Heart left ventricle (tissue), 13 donors: ENCODE data around the gene MC1R.

ENCODE experiments used
- POLR2A ChIP-seq, 2 donors: fragments of 450-650 bp; IDR thresholded peaks; one replicate each; pipeline ENCODE4 v1.6.1; 2017; ENCODE audit warnings: antibody characterized with exemption in 2 of 2, mild to moderate bottlenecking in 2 of 2, moderate library complexity in 2 of 2
- TF ChIP-seq, protein P1 (sequence below), 12 donors: fragments of 200-600 bp; sonication (generic) in 4 of 12; IDR thresholded peaks; one replicate each; pipeline versions ENCODE4 v1.5.0 to v1.8.0; 2018 to 2022; ENCODE audit warnings: antibody characterized with exemption in 12 of 12, mild to moderate bottlenecking in 5 of 12
- donor health status: ischemic (EF 13 %, LVEDD 7.1; RV severe dilation, severe dysfunction).
- donor health status: DM: no; HTN: yes; CAD: no.
- donor health status: DM: no; HTN: no; CAD: no.
- donor health status: ischemic (EF 25% LVEDD 6.9; RV normal size, moderate dysfunction).
- donor health status: ischemic (EF 25% LVEDD 5.7; RV mildly dilated, moderate dysfunction).
- donor health status: ischemic (EF 35%, LVEDD 5.7; RV mildly dilated, moderate dysfunction).
- donor health status: nonischemic (EF 11% LVEDD 7.7; RV severe dilation, severe dysfunction).
- donor health status: DM: yes; HTN: yes; CAD: no.
- donor health status: PGD.
- donor health status: ischemic (EF 29% LVEDD 5.4; RV normal size, mild dysfunction).
- donor health status: nonischemic (EF 23%, LVEDD 6.1; RV moderate dilation, normal function).

DNA sequence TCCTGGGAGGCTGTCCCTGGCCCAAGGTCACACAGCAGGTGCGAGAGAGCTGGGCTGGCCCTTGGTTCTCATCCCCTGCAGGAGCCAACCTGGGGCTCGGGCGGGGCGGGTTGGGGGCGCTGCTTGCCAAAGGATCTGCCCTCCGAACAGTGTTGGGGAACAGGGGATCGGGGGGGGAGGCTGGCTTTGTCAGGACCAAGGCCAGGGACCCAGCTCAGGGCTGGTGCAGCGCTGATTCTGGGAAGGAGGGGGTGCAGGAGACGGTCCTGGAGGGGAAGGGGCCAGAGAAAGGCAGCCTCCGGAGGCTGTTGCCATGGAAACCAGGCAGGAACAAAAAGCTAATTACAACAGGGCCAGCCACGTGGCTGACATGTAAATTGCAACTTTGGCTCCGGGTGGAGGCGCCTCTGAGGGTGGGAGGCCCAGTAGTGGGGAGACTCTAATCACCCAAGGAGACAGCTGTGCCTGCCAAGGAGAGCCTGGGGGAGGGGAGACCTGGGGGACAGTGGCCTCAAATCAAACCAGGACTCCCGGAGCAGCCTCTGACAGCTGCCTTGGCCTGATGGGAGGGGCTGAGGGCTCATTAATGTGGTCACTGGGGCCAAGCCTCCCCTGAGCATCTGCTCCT lies 5.7 kb downstream of the MC1R start:
- TF ChIP-seq, protein P1, sequence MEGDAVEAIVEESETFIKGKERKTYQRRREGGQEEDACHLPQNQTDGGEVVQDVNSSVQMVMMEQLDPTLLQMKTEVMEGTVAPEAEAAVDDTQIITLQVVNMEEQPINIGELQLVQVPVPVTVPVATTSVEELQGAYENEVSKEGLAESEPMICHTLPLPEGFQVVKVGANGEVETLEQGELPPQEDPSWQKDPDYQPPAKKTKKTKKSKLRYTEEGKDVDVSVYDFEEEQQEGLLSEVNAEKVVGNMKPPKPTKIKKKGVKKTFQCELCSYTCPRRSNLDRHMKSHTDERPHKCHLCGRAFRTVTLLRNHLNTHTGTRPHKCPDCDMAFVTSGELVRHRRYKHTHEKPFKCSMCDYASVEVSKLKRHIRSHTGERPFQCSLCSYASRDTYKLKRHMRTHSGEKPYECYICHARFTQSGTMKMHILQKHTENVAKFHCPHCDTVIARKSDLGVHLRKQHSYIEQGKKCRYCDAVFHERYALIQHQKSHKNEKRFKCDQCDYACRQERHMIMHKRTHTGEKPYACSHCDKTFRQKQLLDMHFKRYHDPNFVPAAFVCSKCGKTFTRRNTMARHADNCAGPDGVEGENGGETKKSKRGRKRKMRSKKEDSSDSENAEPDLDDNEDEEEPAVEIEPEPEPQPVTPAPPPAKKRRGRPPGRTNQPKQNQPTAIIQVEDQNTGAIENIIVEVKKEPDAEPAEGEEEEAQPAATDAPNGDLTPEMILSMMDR (IDR thresholded peaks at IDR 0.05), result no peak
- TF ChIP-seq POLR2A (IDR thresholded peaks at IDR 0.05), result no peak
